Suppressor macrophage treated with lipopolysaccharide for 1 hour (primary cell): ENCODE measurements around the gene DNASE1L3.

Source experiments
- DNase-seq, 3 donors: peaks; one replicate each; pipeline ENCODE4 v3.0.0-alpha.2; 2020 to 2022

Gene DNASE1L3

GRCh38 chr3:58154626-58155449, 55.9 kb downstream of the DNASE1L3 start:
- DNase-seq, result no peak

GRCh38 chr3:58153371-58153770, 57.4 kb downstream of the DNASE1L3 start:
- DNase-seq, result no peak

- no peak for DNase-seq
These were observed 58.4 kb downstream of the DNASE1L3 start for GRCh38 chr3:58152225-58153015.

- no peak for DNase-seq
These were observed 59.1 kb downstream of the DNASE1L3 start for GRCh38 chr3:58151637-58152036.

GRCh38 chr3:58150810-58151199, 60.0 kb downstream of the DNASE1L3 start:
- no peak for DNase-seq

- no peak for DNase-seq
These were observed 60.5 kb downstream of the DNASE1L3 start for GRCh38 chr3:58150130-58150809.

- no peak for DNase-seq
These were observed 62.7 kb downstream of the DNASE1L3 start for GRCh38 chr3:58148049-58148448.

- DNase-seq, result no peak
These were observed 66.1 kb downstream of the DNASE1L3 start for GRCh38 chr3:58144478-58145325.

GRCh38 chr3:58143417-58144055, 67.2 kb downstream of the DNASE1L3 start:
- peak; percentile 30 to 63 (median 50) for DNase-seq
